HG03457 (cell line): ENCODE measurements around the gene BTF3.
A peak's percentile ranks its signal among the peaks of the same experiment; 100 is the strongest.
"Not testable (repeated sequence)": the region's sequence is repeated elsewhere in the genome, so short reads cannot be mapped to it uniquely, and the experiment has no call there.

Source experiments
- ATAC-seq: cut with Tn5 transposase; IDR thresholded peaks from one replicate; pipeline ENCODE4 v1.9.1; 2021; ENCODE audit warnings: moderate number of reproducible peaks; ENCODE audit not compliant: unreplicated experiment

BTF3 gene

DNA sequence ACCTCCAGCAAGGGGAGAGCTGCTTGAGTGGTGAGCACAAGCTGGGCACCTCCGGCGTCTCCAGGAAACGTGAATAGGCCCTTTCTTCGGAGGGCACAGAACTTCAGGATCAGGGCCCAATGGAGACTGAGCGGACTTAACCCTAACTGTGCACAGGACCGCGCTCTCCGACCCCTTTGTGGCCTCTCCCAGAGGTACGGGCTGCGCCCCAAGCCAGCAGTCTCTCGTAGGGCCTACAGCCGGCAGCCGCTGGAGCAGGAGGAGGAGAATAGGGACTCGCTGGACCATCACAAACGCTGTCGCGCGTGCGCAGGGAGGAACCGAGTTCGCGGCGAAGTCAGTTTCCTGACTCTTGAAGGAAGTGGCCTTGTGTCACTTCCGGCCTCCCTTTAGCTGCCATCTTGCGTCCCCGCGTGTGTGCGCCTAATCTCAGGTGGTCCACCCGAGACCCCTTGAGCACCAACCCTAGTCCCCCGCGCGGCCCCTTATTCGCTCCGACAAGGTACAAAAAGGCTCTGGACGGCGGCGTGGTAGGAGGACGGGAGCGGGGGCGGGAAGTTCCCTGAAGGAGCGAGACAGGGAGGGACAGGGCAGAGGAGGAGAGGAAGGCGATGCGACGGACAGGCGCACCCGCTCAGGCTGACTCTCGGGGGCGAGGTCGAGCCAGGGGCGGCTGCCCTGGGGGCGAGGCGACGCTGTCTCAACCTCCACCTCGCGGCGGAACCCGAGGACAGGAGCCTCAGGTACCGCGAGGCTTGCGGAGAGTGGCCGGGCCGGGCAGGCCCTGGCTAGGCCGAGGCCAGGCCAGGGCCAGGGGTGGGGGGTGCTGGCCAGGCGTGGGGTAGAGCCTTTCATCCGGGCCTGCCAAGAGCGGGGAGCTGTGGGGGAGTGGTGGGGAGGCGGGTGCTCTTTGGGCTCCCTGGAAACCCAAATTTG is at the start of gene BTF3:
Gene BTF3 (plus strand): TSS at position 386 of the 936 bp plus-strand sequence. CDS start 226 bp downstream, at position 612.
- peak; percentile 97 for ATAC-seq

DNA sequence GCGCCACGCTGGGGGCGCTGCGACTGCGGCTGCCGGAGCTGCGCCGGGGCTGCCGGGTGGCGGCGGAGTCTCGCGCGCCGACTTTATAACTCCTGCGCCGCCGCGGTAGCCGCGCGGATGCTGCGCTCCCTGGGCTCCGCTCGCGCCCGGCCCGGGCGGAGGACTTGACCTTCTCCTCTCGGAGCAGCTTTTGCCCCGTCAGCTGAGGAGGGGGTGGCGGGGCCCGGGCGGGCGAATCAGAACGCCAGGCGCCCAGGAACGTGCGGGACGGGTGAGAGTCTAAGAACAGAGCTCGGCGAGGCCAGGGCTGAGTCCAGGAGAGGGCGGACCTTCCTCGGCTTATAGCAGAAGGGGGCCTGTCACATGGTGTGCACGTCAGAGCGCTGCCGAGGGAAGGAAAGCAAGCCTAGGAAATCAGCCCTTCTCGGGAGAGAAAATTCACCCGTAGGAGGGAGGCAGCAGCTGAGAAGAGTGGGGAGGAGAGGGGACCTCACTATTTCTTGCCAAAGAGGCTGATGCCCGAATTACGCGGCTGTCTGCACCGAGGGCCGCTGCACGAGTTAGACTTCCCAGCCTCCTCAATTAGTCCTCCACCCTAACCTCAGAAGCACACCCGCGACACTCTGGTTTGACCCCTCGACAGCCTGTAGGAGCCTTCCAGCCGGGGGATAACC is 49.6 kb upstream of the BTF3 start, which contains the start of gene FOXD1:
Gene FOXD1 (minus strand): TSS at position 315 of the 674 bp plus-strand sequence. CDS start 415 bp downstream, outside the sequence.
- no peak for ATAC-seq

DNA sequence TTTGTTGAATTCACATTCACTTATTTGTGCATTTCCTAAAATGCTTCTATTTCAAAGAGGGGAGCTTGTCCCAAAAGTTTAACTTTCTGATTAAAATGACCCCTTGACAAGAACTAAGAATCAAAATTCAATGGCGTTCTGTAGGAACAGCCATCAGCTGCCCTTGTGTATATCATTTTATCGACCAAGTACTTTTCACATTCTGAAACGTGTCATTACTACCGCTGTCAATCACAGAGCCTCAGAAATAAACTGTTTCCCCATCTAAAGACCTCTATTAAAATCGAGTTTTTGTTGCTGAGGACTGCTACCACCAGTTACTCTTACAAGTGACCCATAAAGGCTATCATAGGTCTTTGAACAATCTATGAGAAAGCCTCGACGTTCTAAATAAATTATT is 48.1 kb upstream of the BTF3 start:
- no peak for ATAC-seq

DNA sequence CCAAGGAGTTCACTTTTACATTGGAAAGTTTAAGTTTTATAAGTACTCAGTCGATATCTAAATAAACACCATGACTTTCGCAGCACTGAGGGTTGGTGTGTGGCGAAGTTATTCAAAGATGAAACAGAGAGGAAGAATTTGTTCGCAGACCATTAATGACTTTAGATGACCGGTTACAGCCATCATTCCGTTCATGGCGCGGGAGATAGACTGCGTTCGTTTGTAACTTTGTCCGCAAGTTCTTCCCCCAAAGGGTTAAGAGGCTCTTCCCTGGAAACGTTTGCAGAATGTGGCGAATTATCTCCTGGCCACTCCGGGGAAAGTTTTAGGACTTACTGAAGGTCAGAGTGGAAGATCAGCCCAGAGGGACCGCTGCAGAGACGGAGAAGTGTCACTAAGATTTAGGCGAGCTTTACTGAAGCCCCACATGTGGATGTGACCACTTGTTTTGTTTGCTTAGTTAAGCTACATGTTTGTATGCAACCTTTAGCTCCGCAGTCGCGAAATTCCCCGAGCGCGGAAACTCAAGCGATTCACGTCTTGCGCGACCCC is 47.5 kb upstream of the BTF3 start:
- ATAC-seq: no peak

DNA sequence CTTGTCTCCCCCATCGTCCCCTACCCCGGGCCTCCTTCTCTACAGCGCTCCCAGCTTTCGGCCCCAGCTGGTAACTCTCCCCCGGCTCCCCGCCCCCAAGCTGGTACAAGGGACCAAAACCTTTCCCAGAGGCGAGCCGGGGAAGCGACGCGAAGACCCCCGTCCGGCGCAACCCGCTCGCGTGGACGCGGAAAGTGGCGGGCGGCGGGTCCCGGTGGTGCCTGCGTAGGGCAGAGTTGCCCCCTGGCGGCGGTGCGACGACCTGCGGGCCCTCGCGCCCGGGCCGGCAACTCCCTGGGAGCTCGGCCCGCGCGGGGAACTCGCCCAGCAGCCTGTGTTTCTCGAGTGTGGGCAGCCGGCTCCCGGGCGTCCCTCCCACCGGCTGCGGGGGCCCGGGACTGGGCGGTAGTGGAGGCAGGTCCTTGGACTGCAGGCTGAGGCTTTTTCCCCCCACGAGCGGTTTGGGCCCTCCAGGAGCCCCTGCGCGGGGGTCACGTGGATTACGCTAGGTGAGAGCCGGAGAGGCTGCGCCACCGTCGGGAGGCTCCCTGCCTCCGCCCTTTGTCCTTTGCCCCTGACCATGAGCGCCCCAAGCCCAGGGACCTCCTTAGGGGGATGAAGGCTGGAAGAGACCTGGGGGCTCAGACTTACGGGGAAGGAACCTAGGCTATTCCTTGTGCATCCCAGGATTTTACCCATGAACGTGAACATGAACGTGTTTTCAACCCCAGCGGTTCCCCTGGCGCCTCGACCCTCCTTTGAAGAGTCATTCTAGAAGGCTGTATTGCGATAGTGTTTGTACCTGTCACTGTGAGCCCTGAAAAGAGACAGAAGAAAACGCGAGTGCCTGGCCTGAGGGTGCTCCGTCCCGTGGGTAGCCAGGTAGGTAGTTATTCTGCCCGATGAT is 46.8 kb upstream of the BTF3 start:
- no peak for ATAC-seq

DNA sequence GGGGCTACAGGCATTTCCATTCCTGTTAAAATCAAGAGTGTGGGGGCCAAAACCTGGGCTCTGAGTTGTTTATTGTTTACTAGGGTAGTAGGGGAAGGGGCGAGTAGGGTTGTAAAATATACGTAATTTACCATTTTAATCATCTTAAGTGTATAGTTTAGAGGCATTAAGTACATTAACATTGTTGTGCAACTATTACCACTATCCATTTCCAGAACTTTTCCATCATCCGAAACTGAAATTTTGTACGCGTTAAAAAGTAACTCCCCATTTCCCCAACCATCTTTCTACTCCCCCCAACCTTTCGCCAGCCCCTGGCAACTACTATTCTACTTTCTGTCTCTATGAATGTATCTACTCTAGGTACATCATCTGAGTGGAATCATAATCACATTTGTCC is 46.0 kb upstream of the BTF3 start:
- ATAC-seq: no peak

DNA sequence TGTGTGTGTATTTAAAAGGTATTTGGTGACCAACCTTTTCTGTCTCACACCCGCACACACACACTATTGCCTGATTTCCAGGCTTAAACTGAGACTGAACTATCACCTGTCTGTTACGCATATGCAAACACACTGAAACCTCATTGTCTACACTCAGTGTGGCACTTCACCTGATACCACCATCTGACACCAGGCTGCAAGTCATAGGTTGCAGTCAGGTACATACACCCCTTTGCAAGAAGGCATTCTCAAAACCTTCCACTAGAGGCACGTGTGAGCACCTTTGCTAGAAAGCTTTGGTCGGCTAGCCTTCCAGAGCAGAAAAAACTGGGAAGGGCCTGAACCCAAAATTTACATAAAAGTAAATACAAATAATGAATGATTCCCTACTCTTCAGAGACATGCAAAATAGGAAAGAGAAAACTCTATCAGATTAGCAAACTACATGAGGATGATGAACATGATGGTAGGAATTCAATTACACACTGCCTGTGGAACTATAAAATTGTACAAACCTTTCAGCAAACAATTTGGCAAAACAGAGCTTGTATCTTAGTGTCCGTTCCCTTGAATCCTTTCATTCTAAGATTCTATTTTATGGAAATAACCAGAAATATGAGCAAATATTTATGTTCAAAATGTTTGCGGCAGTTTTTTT is 43.7 kb upstream of the BTF3 start:
- ATAC-seq: no peak

DNA sequence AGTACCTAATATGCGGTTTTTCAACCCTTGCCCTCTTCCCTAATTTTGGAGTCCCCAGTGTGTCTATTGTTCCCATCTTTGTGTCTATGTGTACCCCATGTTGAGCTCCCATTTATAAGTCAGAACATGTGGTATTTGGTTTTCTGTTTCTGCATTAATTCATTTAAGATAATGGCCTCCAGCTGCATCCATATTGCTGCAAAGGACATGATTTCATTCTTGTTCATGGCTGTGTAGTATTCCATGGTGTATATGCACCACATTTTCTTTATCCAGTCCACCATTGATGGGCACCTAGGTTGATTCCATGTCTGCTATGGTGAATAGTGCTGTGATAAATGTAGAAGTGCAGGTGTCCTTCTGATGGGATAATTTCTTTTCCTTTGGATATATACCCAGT is 41.8 kb upstream of the BTF3 start:
- not testable (repeated sequence) for ATAC-seq

DNA sequence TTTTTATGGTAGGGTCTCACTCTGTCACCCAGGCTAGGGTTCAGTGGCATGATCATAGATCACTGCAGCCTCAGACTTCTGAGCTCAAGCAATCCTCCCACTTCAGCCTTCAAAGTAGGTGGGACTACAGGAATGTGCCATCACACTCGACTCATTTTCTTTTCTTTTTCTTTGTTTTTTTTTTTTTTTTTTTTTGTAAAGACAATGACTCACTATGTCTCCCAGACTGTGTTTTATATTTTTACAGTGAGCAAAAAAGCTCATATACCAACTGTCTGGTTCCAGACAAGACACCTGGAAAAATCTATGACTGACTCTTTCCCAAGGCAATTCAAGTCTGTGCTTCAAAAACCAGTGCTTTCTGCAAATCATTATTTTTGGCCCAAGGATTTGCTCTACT is 38.9 kb upstream of the BTF3 start:
- ATAC-seq: no peak

DNA sequence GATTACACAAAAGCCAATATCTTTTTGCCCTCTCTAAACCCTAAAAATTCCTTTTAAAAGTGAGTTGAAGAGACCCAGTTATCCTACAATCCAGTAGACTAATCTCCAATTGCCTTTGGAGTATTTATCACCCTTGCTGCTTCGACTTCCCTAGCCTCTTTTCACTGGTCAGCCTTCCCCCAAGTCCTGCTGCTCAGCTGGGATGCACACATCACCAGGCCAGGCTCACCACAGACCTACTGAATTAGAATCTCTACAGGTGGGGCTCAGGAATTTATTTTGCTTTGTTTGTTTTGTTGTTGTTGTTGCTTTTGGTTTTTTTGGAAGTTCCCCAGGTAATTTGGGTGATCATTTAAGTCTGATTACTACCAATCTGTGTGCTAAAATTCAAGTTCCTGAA is 38.1 kb upstream of the BTF3 start:
- no peak for ATAC-seq

DNA sequence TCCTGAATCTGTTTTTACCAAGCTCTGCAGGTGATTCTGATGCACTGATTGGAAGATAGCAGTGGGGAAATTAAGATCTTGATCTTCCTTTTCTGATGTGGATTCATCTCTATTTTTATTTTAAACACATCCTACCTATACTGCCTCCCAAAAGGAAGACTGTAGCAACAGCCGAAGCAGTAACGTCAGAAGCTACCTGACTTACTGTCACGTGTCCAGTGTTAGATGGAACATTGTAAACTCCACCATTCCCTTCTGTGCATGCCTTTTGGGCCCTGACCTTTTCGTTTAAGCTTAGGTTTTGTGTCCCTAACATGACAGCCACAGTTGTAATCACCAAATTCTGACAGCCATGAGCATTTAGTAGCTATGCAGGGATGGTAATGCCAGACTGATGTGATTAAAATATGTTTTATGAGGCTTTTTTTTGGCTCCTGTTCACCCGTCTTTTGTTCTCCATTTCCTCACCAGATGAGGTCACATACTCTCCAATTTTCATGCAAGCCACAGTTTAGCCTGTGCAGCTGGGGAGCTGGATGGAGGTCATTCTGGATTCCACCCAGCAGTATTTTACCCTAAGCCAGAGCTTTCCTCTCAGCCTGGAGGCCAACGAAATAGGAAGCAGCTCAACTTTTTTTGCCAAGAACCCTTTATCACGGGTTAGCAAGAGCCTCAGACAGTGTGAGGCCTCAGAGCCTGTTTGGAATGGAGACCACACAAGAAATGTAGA is 34.1 kb upstream of the BTF3 start:
- no peak for ATAC-seq

DNA sequence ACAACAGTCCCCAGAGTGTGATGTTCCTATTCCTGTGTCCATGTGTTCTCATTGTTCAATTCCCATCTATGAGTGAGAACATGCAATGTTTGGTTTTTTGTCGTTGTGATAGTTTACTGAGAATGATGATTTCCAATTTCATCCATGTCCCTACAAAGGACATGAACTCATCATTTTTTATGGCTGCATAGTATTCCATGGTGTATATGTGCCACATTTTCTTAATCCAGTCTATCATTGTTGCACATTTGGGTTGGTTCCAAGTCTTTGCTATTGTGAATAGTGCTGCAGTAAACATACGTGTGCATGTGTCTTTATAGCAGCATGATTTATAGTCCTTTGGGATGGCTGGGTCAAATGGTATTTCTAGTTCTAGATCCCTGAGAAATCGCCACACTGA is 29.6 kb upstream of the BTF3 start:
- ATAC-seq: not testable (repeated sequence)

DNA sequence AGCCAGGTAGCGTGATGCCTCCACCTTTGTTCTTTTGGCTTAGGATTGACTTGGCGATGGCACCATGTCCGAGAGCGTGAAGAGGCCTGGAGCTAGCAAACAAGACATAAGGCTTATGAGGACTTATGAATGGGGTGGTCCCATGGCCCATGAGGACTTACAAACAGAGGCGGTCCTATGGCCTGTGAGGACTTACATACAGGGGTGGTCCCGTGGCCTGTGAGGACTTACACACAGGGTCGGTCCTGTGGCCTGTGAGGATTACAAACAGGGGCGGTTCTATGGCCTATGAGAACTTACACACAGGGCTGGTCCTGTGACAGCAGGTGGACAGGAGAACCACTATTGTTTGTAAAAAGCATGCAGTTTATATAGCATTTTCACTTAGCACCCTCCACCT is 28.4 kb upstream of the BTF3 start:
- no peak for ATAC-seq

DNA sequence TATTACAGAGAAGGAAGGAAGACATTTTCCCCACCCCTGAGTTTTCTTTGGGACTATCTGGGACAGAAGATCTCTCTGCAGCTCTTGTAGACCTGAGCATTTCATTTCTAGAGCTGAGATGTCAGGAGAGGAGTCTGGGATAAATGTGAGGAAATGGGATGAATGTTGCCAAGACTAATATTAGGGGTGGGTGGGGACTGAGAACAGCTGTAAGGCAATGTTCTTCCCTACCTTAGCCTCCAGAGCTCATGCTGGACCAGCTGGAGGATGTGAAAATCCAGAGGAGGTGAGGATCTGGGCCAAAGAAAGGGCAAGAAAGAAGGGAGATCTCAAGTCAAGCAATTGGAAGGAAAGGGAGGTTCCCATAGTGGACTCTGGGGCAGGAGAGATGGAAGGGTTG is 26.6 kb upstream of the BTF3 start:
- ATAC-seq: no peak

DNA sequence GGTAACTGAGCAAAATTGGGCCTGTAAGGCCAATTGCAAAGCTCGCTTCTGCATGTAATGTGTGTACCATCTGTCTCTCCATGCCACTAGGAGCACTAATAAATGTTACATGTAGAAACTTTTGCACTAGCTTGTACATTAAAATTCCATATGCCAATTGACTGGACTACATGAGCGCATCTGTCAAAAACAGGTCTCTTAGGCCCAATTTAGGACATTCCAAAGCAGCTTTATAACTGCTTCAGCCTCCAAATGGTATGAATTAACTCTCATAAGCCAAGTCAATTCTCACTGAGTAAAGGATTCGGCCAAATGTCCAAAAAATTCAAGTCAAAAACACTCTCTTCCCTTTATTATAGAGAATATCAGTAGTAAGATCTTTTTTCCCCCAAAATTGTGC is 26.1 kb upstream of the BTF3 start:
- ATAC-seq: no peak

DNA sequence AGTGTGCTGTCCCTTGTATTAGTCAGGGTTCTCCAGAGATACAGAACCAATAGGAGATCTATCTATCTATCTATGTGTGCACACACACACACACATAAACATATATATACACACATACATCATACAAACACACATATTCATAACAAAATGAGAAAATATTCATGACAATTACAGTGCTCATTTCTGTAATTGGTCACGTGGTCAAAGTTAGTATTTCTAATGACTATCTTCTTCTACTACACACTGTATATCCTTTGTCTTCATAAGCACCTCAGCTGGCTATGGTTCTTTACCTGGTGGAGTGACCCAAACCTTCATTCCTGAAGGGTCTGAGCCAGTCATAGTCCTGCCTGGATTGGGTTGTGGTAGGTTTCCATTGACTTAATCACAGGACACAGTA is 17.7 kb upstream of the BTF3 start:
- no peak for ATAC-seq

DNA sequence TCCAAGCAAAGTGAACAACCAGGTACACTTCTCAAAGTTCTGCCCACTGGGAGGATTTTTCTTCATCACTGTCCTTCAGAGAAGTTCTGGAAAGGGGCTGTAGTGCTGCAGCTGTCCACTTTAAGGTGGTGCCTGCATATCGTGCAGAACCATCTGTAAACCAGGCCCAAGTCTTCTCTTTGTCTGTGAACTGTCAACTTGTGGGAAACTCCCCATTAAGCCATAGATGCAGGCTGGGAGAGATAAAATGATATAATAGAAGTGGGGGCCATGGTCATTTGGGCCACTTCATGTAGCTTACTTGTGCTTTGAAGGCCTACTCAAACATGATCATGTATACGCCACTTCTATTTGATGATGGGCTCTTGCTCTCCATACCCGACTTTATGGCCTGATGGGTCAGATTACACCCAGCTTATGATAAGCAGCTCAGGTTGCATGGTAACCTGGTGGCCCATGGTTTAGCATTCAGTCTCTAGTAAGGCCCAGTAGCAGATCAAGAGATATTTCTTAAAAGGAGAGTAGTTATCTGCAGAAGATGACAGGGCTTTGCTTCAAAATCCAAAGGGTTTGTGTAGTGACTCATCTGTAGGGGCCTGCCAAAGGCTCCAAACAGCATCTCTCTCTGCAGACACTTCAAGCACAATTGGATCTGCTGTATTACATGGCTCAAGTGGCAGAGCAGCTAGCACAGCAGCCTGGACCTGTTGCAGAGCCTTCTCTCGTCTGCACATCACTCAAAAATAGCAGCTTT is 15.7 kb upstream of the BTF3 start:
- no peak for ATAC-seq

DNA sequence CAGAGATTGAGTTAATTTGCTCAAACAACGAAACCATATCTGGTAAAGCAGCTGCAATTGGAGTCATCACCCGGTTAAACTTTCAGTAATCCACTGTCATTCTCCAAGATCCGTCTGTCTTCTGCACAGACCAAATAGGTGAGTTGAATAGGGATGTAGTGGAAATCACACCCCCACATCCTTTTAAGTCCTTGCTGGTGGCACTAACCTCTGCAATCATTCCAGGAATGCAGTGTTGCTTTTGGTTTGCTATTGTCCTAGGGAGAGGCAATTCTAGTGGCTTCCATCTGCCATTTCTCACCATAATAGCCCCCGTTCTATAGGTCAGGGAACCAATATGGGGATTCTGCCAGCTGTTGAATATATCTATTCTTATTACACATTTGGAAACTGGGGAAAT is 14.6 kb upstream of the BTF3 start:
- no peak for ATAC-seq

DNA sequence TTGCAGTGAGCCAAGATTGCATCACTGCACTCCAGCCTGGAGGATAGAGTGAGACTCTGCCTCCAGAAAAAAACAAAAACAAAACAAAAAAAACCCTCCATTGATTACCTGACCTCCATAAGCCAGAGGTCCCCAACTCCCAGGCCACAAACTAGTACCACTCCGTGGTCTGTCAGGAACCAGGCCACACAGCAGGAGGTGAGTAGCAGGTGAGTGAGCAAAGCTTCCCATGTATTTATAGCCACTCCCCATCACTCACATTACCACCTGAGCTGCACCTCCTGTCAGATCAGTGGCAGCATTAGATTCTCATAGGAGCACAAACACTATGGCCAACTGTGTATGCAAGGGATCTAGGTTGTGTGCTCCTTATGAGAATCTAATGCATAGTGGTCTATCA is 13.7 kb upstream of the BTF3 start:
- ATAC-seq: no peak
